ENCODE results near the gene MICAL1. TPM values are rescaled to one million over a fixed set of nuclear protein-coding genes. Genes with fewer than 3 reads are reported as not detected.

MICAL1 gene
- total and polyA plus RNA-seq, 10 of the 15 experiments (the other 5 are each of a cell fraction or from before 2014, with no cell fraction given): 0.32 to 71.6 (median 45.3) TPM

- Histone ChIP-seq H3K4me1 (ENCODE audit: control insufficient read depth, insufficient read depth, low read length) (peaks cover 20% of the 10 kb centered on the region), H3K27me3 (replicated peaks in 1 of 2; ENCODE audit: control insufficient read depth in 2 of 2, insufficient read depth in 2 of 2, low read length in 1 of 2) (no peaks in the 10 kb centered on the region), H3K79me2 (ENCODE audit: control insufficient read depth, insufficient read depth, low read length) (peaks cover 14% of the 10 kb centered on the region), H3K4me2 (ENCODE audit: control insufficient read depth, insufficient read depth) (no peak overlapping the region), H3K9me3 (replicated peaks; ENCODE audit: control insufficient read depth, insufficient read depth, low read length) (no peaks in the 10 kb centered on the region), H2AFZ (ENCODE audit: control insufficient read depth, low read depth, low read length) (no peak overlapping the region), H3K36me3 (ENCODE audit: control insufficient read depth in 2 of 2, insufficient read depth in 2 of 2, low read length in 1 of 2) (peaks cover 11 to 18% of the 10 kb centered on the region in 2 experiments), H3K4me3 (no peak overlapping the region), H4K20me1 (ENCODE audit: control insufficient read depth, insufficient read depth) (no peaks in the 10 kb centered on the region), H3K9ac (ENCODE audit: control insufficient read depth, insufficient read depth, low read length) (no peak overlapping the region), H3K27ac (ENCODE audit: control insufficient read depth, insufficient read depth) (no peak overlapping the region)
- CTCF ChIA-PET: interaction anchor here (1.4 to 2.6 kb wide), 2 partner anchors 8 to 31 kb away, joined by 5 to 10 read pairs; partner anchors contain the start of genes PPIL6 and SMPD2
- 88% methylated on average over 17 of the region's 19 CpGs for WGBS (ENCODE audit: insufficient coverage, insufficient replicate concordance, low lambda C conversion rate, missing lambda C conversion rate)
- POLR2A ChIA-PET: interaction anchor here (1.0 to 1.2 kb wide), 2 partner anchors 8 to 33 kb away, joined by 3 read pairs; partner anchors contain the start of gene ZBTB24
- intact Hi-C loops (cut with micrococcal nuclease; ENCODE audit: unreplicated experiment) (no loop called here), in situ Hi-C loops (cut with MboI) (no loop called here)
- RAD21 ChIA-PET (ENCODE audit: unreplicated experiment): interaction anchor here (1.2 kb wide), 1 partner anchor 66 kb away, joined by 3 read pairs; no protein-coding TSS in a partner anchor
- no peak for DNase-seq (ENCODE audit: low read depth, low spot score)
- BruUV-seq (replicated peaks): no TSS peak
- no peak for ATAC-seq
- SMC1A ChIA-PET (ENCODE audit: uncharacterized antibody, unreplicated experiment): interaction anchor here (1.0 to 2.2 kb wide), 4 partner anchors 8 to 42 kb away, joined by 3 to 6 read pairs (median 4); no protein-coding TSS in a partner anchor
- TF ChIP-seq SIX5 (IDR thresholded peaks at IDR 0.05; ENCODE audit: low read depth, low read length, severe bottlenecking): no peak
- no peak for TF ChIP-seq SREBF2 (IDR thresholded peaks at IDR 0.05; ENCODE audit: low read length)
- TF ChIP-seq E2F4 (IDR thresholded peaks at IDR 0.05; ENCODE audit: low read depth, low read length): no peak
- TF ChIP-seq RBBP5 (conservative IDR thresholded peaks at IDR 0.05): no peak
- TF ChIP-seq POLR2A (IDR thresholded peaks at IDR 0.05; ENCODE audit: low read depth, low read length): no peak; the same call in 1 of the 2 replicates
- TF ChIP-seq ZSCAN29 (IDR thresholded peaks at IDR 0.05): no peak
- no peak for TF ChIP-seq CBX3 (IDR thresholded peaks at IDR 0.05; ENCODE audit: borderline replicate concordance, low read depth)
- no peak for TF ChIP-seq ZNF384 (IDR thresholded peaks at IDR 0.05; ENCODE audit: borderline replicate concordance, low read depth, low read length)
- TF ChIP-seq USF2 (IDR thresholded peaks at IDR 0.05; ENCODE audit: borderline replicate concordance, low read depth, low read length): no peak
- no peak for TF ChIP-seq GATAD2B (conservative IDR thresholded peaks at IDR 0.05; ENCODE audit: low read depth)
- TF ChIP-seq POU2F2 (IDR thresholded peaks at IDR 0.05; ENCODE audit: borderline replicate concordance, low read depth, low read length): no peak
- no peak for TF ChIP-seq NKRF (conservative IDR thresholded peaks at IDR 0.05)
- TF ChIP-seq PAX5 (IDR thresholded peaks at IDR 0.05; ENCODE audit: borderline replicate concordance, low read depth, low read length): no peak
- TF ChIP-seq SUZ12 (IDR thresholded peaks at IDR 0.05; ENCODE audit: unreplicated experiment): no peak
- TF ChIP-seq TAF1 (IDR thresholded peaks at IDR 0.05; ENCODE audit: borderline replicate concordance, low read depth, low read length): no peak
- TF ChIP-seq SMAD1 (IDR thresholded peaks at IDR 0.05; ENCODE audit: low read depth, partially characterized antibody): no peak
- no peak for FAIRE-seq
These were observed 6.3 kb downstream of the MICAL1 start for GRCh38 chr6:109449064-109449794.

Measured in GM12878 (cell line).